GM18520 (cell line): ENCODE data around the gene RBKS.

Experiments used
- ATAC-seq: cut with Tn5 transposase; IDR thresholded peaks from one replicate; pipeline ENCODE4 v1.9.1; 2021; ENCODE audit not compliant: unreplicated experiment

Gene RBKS

DNA sequence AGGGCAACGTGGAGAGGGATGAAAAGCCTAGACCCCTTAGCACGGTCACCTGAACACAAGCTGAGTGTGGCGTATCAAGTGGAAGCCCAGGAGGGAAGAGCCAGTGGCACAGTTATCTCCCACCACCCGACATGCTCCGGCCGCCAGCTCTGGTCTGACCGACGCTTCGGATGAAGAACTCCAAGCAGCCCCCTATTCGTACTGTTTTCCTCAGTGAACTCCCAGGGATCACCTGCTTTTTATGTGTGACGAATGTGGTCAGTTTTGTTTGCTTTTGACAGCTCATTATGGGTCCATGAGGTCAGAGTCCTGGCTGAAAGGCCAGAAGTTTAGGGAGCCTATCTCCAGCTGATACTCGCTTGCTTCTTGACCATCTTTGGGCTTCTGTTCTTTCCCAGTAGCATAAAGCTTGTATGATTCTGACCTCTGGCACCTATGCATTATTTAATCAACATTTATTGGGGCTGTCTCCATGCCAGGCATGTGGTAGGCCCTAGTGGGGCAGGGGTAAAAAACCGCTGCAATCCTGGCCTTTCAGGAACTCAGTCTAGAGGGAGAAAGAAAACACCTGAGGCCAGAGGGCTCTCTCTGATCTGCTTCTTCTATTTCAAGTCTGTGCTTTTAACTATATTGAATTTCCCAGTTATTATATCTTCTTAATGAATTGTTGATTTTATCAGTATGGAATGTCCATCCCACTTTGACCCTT is 151.7 kb downstream of the RBKS start:
- ATAC-seq: no peak

GRCh38 chr2:27737676-27738348 is 152.4 kb downstream of the RBKS start:
- ATAC-seq: no peak

DNA sequence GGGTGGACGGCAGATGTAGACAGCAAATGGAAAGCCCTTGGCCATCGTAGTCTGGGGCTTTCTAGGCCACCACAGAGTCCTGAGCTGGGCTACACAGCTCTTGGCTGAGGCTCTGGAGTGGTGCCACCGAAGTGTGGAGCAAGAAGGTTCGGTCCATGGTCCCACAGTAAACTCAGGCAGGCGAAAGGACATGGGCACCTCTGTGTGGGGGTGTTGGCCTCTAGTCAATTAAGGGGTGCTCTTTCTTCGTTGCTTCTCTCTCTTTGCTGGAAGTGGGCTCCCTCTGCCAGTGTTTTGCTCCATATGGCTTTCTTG is 153.3 kb downstream of the RBKS start:
- no peak for ATAC-seq

DNA sequence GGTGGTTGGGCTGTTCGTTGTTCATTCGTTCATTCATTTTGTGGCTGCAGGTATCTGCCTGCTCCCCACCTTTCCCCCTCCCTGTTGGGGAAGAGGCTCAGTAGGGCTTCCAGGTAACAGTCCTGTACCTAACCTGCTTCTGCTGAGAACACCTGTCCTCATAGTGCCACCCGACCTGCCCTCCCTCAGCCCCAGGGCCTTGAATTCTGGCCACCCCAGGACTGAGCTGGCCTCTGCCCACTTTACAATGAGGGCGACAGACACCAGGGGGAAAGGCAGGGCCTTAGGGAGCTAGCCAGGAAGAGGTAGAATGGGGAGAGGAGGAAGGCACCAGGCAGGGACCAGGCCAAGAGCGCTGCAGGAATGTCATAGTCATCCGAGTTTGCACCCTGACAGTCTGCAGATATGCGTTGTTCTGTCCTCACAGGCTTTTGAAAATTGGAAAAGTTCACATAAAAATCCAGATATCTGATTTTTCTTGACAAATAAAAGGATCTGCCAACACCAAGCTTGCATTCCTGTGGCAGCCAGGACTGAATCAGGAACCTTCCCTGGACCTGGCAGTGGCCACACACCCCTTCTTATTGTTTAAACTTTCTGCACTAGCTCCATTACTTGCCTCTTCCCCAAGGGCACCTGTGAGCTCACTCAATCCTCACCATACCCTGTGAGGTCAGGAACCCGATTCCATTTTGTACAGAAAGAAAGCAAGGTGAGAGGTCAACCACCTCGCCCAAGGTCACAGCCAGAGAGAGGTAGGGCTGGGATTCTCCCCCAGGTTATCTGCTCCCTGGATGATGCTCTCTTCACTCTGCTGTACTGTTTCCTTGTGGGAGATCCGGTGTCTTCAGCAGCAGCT is 153.9 kb downstream of the RBKS start:
- no peak for ATAC-seq

- ATAC-seq: no peak
These were observed 154.8 kb downstream of the RBKS start for GRCh38 chr2:27735263-27735904.

DNA sequence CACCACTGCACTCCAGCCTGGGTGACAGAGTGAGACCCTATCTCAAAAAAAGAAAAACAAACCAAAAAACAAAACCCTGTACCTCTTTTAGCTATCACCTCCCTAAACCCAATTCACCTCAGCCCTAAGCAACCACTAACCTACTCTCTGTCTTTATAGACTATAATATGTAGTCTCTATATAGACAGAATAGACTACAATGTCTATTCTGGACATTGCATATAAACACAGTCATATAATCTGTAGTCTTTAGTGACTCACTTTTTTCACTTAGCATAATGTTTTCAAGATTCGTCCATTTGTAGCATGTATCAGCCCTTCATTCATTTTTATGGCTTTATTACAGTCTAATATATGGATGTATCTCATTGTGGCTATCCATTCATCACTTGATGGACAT is 155.9 kb downstream of the RBKS start:
- no peak for ATAC-seq
